ACC112 (cell line): ENCODE data around the gene SIK3.

Experiments
- H2AFZ ChIP-seq: fragments of 200-600 bp; sonication (generic); one replicate; pipeline ENCODE4 v1.6.0; 2017; ENCODE audit warnings: antibody characterized with exemption, low read length; ENCODE audit not compliant: unreplicated experiment
- H3K27ac ChIP-seq: fragments of 200-600 bp; sonication (generic); 2 replicates; pipeline ENCODE4 v1.5.1; 2014; ENCODE audit warnings: low read depth, mild to moderate bottlenecking, antibody characterized with exemption, low read length, moderate library complexity
- H3K27me3 ChIP-seq: fragments of 200-600 bp; sonication (generic); 2 replicates; pipeline ENCODE4 v1.6.1; 2014; ENCODE audit warnings: mild to moderate bottlenecking, antibody characterized with exemption, low read length, moderate library complexity, mixed read lengths; ENCODE audit not compliant: insufficient read depth
- H3K36me3 ChIP-seq: fragments of 200-600 bp; sonication (generic); 2 replicates; pipeline ENCODE4 v1.6.1; 2016; ENCODE audit warnings: mild to moderate bottlenecking, antibody characterized with exemption, low read length, moderate library complexity, mixed read lengths; ENCODE audit not compliant: insufficient read depth
- H3K4me1 ChIP-seq: fragments of 200-600 bp; sonication (generic); one replicate; pipeline ENCODE4 v1.6.1; 2016; ENCODE audit warnings: low read length, mixed read lengths; ENCODE audit not compliant: insufficient read depth, unreplicated experiment, control insufficient read depth
- H3K4me3 ChIP-seq: fragments of 200-600 bp; sonication (generic); 2 replicates; pipeline ENCODE4 v1.5.1; 2014; ENCODE audit warnings: mild to moderate bottlenecking, low read depth, low read length
- H3K79me2 ChIP-seq: fragments of 200-600 bp; sonication (generic); one replicate; pipeline ENCODE4 v1.6.0; 2016; ENCODE audit warnings: low read length; ENCODE audit not compliant: control insufficient read depth, unreplicated experiment, insufficient read depth

SIK3 gene

DNA sequence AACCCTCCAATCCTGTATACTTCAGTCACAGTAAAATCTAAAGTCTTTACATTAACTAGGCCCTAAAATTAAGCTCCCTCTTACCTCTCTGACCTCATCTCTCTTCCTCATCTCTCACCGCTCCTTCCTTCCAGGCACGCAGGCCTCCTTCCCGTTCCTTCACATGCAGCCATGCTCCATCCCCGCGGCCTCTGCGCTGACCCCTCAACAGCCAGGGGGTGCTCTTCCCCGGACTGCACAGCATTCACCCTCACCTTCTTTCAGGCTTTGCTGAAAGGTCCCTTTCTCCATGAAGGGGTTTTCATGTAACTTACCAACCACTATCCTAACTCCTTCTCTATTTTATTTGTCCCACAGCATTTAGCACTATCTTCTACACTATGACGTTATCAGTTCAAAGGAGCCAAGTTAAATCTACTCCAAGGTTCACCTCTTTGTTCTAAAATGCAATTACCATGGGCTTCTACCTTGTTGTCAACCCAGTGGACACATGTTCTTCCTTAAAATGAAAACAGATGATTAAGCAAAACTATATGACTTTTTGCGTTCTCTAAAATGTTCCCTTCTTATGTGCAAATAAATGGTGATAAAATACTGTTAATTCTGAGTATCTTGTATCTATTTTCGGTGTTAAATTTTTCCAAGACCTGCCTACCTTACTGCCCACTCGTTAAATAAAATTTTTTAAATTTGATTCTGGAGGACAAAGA is 203.0 kb downstream of the SIK3 start:
- Histone ChIP-seq H3K27me3 (no peaks in the 10 kb centered on the region), H3K79me2 (no peaks in the 10 kb centered on the region), H3K27ac (no peak overlapping the region), H3K4me1 (no peaks in the 10 kb centered on the region), H3K36me3 (peaks cover 12% of the 10 kb centered on the region; the same call in 1 of the 2 replicates), H2AFZ (no peak overlapping the region), H3K4me3 (no peak overlapping the region)

DNA sequence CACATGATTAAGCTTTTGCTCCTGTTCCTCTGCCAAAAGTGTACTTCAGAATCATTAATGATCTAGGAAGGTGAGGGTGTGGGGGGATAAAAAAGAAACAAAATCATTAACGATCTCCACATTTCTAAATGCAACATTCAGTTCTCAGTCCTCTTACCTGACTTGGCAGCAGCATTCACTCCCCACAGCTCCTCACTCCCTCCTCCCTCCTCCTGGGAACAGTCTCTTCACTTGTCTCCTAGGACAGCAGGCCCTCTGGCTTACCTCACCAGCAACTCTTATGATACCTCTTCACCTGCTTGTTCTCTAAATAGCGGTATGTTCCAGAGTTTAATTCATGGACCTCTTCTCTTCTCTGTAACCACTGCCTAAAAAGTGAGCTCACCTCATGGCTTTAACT is 204.3 kb downstream of the SIK3 start:
- H3K4me3 ChIP-seq, result no peak overlapping the region
- H3K27ac ChIP-seq, result no peak overlapping the region
- no peak overlapping the region for H2AFZ ChIP-seq
- no peaks in the 10 kb centered on the region for H3K79me2 ChIP-seq
- no peaks in the 10 kb centered on the region for H3K27me3 ChIP-seq
- H3K36me3 ChIP-seq, result 0 out of 2 replicates have a peak, but pooled peaks cover 8% of the 10 kb centered on the region
- H3K4me1 ChIP-seq, result no peaks in the 10 kb centered on the region

DNA sequence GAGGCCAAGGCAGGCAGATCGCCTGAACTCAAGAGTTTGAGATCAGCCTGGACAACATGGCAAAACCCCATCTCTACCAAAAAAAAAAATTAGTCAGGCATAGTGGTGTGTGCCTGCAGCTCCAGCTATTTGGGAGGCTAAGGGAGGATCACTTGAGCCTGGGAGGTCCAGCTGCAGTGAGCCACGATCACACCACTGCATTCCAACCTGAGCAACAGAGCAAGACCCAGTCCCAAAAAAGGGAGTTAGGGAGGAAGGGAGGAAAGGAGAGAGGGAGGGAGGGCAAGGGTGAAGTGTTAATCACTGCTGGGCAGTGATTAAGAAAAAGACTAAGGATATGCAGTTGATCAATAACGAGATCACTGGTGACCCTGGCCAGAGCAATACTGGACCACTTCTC is 204.8 kb downstream of the SIK3 start:
- no peaks in the 10 kb centered on the region for H3K27me3 ChIP-seq
- 0 out of 2 replicates have a peak, but pooled peaks cover 8% of the 10 kb centered on the region for H3K36me3 ChIP-seq
- H2AFZ ChIP-seq, result no peak overlapping the region
- no peaks in the 10 kb centered on the region for H3K4me1 ChIP-seq
- H3K79me2 ChIP-seq, result no peaks in the 10 kb centered on the region
- no peak overlapping the region for H3K4me3 ChIP-seq
- H3K27ac ChIP-seq, result no peak overlapping the region

DNA sequence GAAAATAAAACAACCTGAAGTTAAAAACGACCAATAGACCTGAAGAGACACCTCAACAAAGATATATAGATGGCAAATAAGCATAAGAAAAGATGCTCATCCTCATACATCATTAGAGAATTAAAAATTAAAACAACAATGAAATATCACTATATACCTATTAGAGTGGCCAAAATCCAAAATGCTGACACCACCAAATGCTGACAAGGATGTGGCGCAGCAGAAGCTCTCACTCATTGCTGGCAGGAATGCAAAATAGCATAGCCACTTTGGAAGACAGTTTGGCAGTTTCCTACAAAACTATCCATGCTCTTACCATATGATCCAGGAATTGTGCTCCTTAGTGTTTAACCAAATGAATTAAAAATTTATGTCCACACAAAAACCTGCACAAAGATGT is 205.9 kb downstream of the SIK3 start:
- Histone ChIP-seq H3K36me3 (0 out of 2 replicates have a peak, but pooled peaks cover 8% of the 10 kb centered on the region), H3K4me1 (no peaks in the 10 kb centered on the region), H3K79me2 (no peaks in the 10 kb centered on the region), H2AFZ (no peak overlapping the region), H3K27ac (no peak overlapping the region), H3K4me3 (no peak overlapping the region), H3K27me3 (no peaks in the 10 kb centered on the region)

DNA sequence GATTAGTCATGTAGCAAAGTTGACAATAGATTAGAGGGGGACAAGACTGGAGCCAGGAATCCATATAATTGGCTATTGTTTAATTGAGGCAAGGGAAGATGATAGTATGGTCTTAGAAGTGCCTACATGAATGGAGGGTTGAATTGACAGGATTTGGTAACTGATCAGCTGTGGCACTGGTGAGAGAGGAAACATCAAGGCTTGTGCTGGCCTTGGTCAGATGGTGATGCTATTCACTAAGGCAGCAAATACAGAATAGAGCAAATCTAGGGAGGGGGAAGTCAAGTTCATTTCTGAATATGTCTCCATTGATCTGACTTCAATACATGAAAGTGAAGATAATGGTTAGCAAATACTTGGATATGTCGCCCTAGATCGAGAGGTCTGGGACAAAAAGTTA is 206.5 kb downstream of the SIK3 start:
- 0 out of 2 replicates have a peak, but pooled peaks cover 8% of the 10 kb centered on the region for H3K36me3 ChIP-seq
- no peak overlapping the region for H2AFZ ChIP-seq
- H3K27me3 ChIP-seq, result no peaks in the 10 kb centered on the region
- no peaks in the 10 kb centered on the region for H3K4me1 ChIP-seq
- H3K27ac ChIP-seq, result no peak overlapping the region
- H3K4me3 ChIP-seq, result no peak overlapping the region
- H3K79me2 ChIP-seq, result no peaks in the 10 kb centered on the region

DNA sequence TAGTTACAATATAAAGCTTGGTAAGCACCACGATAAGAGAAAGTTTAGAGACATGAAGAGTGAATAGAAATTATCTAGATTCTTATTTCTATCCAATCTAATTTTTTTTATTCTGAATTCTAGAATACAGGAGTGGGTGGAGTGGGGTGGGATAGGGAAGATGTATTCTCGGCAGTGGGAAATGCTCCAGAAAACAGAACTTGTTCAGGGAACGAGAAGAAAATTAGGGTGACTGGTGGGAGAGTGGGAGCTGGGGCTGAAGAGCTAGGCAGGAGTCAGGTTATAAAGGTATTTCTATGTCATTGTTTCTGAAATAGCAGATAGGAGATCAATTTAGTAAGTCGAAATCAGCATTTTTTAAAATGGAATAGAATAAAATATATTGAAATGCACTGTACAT is 207.6 kb downstream of the SIK3 start:
- Histone ChIP-seq H3K4me3 (no peak overlapping the region), H3K27ac (no peak overlapping the region), H3K36me3 (0 out of 2 replicates have a peak, but pooled peaks cover 4% of the 10 kb centered on the region), H3K79me2 (no peaks in the 10 kb centered on the region), H3K27me3 (no peaks in the 10 kb centered on the region), H2AFZ (no peak overlapping the region), H3K4me1 (no peaks in the 10 kb centered on the region)

DNA sequence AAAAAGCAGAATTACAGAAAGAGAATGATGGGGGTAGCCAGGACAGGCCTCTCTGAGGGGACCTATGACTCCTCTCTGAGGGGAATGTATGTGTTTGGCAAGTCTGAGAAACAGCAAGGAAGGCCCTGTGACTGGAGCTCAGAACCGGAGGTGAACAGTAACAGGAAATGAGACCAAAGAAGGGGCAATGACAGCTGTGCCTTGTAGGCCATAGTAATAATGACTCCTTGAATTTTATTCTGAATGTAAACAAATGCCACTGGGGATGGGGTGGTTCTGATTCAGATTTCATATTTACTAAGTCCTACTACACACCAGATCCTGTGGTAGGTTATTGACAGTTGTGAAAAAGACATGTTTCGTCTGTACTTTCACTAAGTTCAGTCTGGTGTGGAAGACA is 208.0 kb downstream of the SIK3 start:
- Histone ChIP-seq H3K4me3 (no peak overlapping the region), H3K27me3 (no peaks in the 10 kb centered on the region), H3K4me1 (no peaks in the 10 kb centered on the region), H3K27ac (no peak overlapping the region), H3K36me3 (no peaks in the 10 kb centered on the region), H3K79me2 (no peaks in the 10 kb centered on the region), H2AFZ (no peak overlapping the region)

DNA sequence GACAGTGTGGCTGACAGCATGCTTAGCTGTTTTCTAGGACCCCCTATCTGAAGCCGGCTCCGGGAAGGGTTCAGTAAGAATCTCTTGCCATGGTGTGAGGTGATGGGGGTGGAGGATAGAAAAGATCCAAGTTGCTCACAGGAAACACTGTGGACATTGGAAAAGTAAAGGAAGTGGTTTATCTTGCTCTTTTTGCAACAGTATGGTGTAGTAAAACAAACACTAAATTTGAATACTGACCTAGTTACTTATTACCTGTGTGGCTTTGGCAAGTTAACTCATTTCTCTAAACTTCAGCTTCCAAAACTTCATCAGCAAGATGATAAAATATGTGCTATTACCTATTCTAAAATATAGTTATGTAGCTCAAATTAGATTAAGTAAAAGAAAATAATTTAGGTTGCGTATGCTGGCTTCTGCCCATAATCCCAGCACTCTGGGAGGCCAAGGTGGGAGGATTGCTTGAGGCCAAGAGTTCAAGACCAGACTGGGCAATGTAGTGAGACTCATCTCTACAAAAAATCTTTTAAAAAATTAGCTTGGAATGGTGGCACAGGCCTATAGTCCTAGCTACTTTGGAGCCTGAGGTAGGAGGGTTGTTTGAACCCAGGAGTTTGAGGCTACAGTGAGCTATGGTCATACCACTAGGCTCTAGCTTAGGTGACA is 209.2 kb downstream of the SIK3 start:
- Histone ChIP-seq H3K79me2 (no peaks in the 10 kb centered on the region), H3K4me3 (no peak overlapping the region), H3K27ac (no peak overlapping the region), H3K27me3 (no peaks in the 10 kb centered on the region), H3K36me3 (no peaks in the 10 kb centered on the region), H3K4me1 (no peaks in the 10 kb centered on the region), H2AFZ (no peak overlapping the region)

DNA sequence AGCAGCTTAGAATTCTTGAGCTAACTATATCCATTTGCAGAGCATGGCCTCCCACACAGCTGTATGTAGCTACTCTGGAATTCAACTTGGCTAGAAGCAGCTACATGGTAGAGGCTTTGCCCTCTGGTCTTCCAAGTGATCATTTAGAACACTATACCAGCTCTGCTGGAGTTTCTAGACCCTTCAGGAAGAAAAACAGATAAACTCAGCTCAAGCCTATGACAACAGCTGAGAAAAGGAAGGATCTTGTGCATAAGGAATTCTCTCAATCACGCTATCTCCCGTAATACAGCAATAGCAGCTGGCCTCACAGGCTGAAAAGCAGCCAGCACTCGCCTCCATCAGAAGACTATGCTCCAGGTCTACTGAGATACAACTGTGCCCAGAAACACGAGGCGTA is 210.2 kb downstream of the SIK3 start:
- no peaks in the 10 kb centered on the region for H3K36me3 ChIP-seq
- no peak overlapping the region for H3K27ac ChIP-seq
- H3K4me1 ChIP-seq, result peaks cover under 1% of the 10 kb centered on the region
- no peak overlapping the region for H2AFZ ChIP-seq
- H3K79me2 ChIP-seq, result no peaks in the 10 kb centered on the region
- no peak overlapping the region for H3K4me3 ChIP-seq
- H3K27me3 ChIP-seq, result no peaks in the 10 kb centered on the region

DNA sequence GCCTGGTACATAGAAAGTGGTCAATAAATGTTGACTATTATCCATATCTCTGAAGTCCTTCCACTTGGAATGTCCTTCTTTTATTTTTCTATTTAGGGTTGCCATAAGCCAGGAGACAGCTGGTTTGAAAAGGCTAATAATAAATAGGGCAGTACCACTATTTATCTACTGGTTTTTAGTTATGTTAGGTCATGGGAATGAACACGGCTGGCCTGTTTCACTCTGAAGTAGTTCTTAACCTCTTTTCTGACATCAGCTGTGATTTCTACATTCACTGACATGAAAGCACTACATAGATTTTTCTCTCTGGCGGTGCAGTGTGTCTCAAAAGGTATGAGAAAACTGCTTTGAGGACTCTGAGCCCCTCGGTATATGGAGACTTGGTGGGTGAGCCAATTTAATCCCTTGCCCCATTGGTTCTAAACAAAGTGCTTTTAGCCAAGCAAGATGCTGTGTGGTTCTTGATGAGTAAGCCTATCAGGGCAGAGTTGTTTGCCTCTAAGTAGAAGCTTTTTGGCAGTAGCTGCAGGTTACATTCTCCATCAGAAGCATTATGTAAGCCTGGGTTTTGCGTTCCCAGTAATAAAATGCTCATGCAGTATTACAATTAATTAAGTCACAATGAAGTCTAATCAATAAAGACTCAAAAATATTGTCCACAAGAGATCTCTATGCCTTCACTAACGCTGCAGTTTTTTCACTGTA is 212.1 kb downstream of the SIK3 start:
- no peak overlapping the region for H3K4me3 ChIP-seq
- H3K27me3 ChIP-seq, result no peaks in the 10 kb centered on the region
- no peaks in the 10 kb centered on the region for H3K36me3 ChIP-seq
- H3K4me1 ChIP-seq, result peaks cover 12% of the 10 kb centered on the region
- H3K79me2 ChIP-seq, result no peaks in the 10 kb centered on the region
- no peak overlapping the region for H3K27ac ChIP-seq
- H2AFZ ChIP-seq, result no peak overlapping the region
